ENCODE data around the gene NNT.
"Not testable (repeated sequence)": the region's sequence is repeated elsewhere in the genome, so short reads cannot be mapped to it uniquely, and the experiment has no call there.

Gene NNT

GRCh38 chr5:43583724-43584123 is 19.3 kb upstream of the NNT start:
- no peak for DNase-seq (ENCODE audit: low read depth)

GRCh38 chr5:43584166-43584699 is 18.7 kb upstream of the NNT start:
- DNase-seq (ENCODE audit: low read depth) = no peak

- DNase-seq (ENCODE audit: low read depth) = no peak
These were observed 14.1 kb upstream of the NNT start for GRCh38 chr5:43588842-43589241.

GRCh38 chr5:43589310-43589709 is 13.7 kb upstream of the NNT start:
- no peak for DNase-seq (ENCODE audit: low read depth)

- no peak for DNase-seq (ENCODE audit: low read depth)
These were observed 12.3 kb upstream of the NNT start for GRCh38 chr5:43590700-43591099.

DNA sequence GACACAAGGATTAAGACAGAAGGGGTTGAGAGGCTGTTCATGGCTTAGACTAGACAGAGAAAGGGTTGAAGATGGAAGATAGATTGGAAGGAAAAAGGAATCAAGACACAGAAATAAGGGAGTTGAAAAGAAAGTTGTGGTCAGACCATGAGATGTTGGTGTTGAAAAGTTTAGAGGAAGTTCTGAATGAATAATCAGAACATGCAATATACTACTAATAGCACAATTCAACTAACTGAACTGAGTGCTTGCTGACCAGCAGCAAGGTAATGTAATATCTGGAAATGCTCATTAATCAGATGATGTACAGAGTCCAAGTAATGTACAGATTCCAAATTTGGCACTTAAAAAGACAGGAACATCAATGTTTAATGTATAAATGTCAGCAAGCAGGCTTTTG is 10.6 kb upstream of the NNT start:
- DNase-seq (ENCODE audit: low read depth) = no peak

DNA sequence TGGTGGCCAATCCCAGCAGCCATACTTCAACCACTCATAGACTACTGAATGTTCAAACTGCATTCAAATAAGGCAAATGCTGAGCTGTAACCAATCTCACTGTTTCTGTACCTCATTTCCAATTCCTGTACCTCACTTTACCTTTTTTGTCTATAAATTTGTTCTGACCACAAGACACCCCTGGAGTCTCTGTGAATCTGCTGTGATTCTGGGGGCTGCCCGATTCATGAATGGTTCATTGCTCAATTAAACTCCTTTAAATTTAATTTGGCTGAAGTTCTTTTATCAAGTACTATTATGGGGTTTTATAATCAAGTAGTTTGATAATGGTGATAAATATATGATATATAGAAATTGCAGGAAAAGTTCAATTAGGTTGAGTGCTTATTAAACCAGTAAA is 4.1 kb upstream of the NNT start:
- not testable (repeated sequence) for DNase-seq (ENCODE audit: low read depth)

- no peak for DNase-seq (ENCODE audit: low read depth)
These were observed 1.3 kb upstream of the NNT start for GRCh38 chr5:43601454-43602260.

DNA sequence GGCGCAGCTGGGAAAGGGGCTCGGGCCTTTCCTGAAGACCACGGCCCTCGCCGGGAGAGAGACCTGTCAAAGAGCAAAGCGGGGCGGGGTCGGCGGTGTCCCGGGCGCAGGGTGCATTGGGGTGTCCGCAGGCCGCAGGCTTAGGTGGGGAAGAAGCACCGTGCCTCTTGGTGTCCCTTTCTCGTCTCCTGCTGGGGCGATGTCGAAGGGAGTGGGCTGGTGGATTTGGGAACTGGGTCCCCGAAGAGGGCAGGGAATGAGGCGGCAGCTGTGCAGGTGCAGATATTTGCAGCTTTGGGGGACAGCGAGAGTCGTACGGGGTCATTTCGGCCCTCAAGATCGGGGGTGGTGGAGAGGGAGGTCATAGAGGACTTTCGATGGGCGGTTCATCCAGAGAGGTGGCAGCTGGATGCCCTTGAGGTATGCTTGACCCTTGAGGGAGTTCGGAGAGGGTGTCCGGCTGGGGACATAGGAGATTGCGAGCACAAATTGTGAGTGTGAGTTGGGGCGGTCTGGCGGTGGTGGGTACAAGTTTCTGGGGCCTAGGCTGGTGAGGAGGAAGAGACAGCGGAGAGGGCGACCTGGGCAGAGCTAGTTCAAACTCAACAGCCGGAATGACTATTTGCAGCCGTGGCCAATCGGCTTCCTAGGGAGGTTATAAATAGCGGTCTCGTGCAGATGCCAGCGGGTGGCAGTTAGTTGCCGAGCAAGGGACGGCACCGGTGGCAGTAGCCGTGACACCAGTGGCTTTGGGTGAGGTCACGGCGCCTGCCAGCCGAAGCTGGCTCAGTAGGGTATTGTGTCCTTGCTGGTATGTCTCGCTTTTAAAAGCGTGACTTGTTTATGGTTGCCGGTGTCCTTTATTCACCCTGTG is 601 bp downstream of the NNT start:
- DNase-seq (ENCODE audit: low read depth) = peak; percentile 47

DNA sequence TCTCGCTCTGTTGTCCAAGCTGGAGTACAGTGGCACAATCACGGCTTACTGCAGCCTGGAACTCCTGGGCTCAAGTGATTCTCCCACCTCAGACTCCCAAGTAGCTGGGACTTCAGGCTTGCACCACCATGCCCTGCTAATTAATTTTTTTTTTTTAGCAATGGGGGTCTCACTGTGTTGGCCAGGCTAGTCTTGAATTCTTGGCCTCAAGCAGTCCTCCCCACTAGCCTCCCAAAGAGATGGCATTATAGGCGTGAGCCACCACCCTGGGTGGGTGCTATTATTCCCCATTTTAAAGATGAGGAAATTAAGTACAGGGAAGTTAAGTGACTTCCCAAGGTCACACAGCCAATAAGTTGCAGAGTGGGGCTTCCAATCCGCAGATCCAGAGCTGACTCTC is 1.7 kb downstream of the NNT start:
- DNase-seq (ENCODE audit: low read depth) = no peak

GRCh38 chr5:43606351-43606750 is 3.4 kb downstream of the NNT start:
- no peak for DNase-seq (ENCODE audit: low read depth)

DNA sequence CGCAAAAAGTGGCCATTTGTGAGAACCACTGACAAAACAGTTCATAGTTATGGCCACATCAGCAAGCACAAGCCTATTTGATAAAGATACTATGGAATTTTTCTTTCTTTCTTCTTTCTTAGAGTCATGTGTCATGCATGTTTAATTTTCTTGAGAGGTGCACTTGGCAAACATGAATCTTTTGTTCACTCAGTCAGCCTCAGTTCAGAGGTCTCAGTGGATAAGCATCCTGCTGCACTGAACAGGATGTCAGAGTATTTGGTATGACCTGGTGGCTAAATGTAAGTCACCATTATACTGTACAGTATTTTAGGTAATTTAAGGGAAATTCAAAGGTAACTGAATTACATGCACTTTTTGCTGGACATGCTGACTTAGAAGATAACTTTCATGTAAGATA is 5.4 kb downstream of the NNT start:
- DNase-seq (ENCODE audit: low read depth) = no peak

GRCh38 chr5:43609752-43610151 is 6.8 kb downstream of the NNT start:
- DNase-seq (ENCODE audit: low read depth) = no peak

DNA sequence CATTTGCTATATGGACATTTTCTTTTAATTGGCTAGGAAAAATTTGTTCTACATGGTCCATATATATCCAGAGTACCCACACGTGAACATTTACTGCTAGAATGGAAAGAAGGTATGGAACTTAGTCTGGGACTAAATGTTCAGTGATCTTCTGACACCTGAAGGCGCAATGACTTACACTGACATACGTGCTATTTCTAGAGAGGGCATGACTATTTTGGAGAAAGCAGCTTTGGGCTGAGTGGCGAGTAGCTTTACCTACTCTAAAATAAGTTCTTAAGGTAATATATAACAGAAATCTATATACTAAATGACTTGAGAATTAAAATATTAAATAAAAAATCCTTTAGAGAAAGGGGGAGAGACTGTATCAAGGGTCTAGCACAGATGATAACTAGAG is 10.4 kb downstream of the NNT start:
- no peak for DNase-seq (ENCODE audit: low read depth)

- DNase-seq (ENCODE audit: low read depth) = no peak
These were observed 12.6 kb downstream of the NNT start for GRCh38 chr5:43615445-43616184.

DNA sequence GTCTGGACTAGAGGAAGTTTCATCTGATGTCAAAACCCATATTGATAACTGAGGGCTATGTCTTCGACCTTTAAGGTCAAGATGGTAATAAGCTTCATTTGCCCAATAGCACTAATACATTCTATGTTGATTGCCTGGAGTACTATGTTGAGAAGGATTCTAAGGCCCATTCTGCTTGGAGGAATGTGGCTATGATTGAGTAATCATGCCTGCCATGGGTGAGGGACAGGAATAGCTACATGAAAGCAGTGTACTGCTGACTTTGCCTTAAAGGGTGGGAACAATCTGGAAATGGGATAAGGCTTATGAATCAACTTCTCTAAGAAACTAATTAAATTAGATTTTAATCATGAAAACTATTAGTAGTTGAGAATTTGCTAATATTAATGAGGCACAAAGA is 13.6 kb downstream of the NNT start:
- DNase-seq (ENCODE audit: low read depth) = no peak

- no peak for DNase-seq (ENCODE audit: low read depth)
These were observed 16.4 kb downstream of the NNT start for GRCh38 chr5:43619380-43619779.

- no peak for DNase-seq (ENCODE audit: low read depth)
These were observed 16.9 kb downstream of the NNT start for GRCh38 chr5:43619911-43620310.

DNA sequence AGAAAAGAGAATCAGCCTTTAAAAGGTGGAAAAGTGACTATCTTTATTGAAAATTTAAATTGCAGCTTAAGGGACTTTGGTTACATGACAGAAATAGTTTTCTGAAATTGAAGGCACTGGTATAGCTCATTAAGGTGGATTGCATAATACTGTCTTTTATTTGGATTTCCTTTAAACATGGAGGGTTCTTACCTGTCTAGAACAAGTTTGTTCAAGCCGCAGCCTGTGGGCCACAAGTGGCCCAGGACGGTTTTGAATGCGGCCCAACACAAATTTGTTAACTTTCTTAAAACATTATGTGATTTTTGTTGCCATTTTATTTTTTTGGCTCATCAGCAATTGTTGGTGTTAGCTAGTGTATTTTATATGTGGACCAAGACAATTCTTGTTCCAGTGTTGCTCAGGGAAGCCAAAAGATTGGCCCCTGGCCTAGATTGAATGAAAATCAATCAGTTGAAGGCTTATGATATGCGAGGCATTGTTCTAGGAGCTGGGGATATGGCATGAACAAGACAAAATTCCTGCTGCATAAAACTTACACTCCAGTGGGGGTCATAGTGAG is 18.0 kb downstream of the NNT start:
- DNase-seq (ENCODE audit: low read depth) = no peak

GRCh38 chr5:43622074-43622473 is 19.1 kb downstream of the NNT start:
- DNase-seq (ENCODE audit: low read depth) = no peak

DNA sequence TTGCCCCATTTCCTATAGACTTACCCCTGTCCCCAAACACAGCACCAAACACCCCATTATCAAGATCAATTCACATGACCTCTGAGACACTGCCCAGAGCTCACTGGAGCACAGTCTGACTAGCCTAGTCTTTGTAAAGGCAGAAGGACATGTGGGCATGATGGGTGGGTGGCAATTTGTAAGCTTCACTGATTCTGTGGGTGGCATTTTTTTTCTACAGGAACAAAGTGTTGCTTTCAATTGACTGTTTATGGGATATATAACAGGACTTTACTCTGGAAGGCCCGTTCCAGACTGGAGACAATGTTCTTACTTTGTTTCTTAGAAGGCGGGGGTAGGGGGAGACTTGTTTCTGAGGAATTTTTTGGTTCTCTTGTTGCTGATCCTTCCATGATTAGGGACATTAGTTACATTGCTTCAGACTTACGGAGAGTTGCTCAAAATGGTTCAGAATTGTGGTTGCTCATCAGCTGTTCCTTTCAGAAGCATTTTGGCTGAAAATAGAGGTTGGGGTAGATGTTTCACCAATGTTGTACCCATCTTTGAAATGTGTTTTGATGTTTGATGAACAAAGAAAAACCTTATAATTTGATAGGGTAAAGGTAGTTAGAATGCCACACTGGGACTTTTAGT is 20.2 kb downstream of the NNT start:
- DNase-seq (ENCODE audit: low read depth) = no peak

DNA sequence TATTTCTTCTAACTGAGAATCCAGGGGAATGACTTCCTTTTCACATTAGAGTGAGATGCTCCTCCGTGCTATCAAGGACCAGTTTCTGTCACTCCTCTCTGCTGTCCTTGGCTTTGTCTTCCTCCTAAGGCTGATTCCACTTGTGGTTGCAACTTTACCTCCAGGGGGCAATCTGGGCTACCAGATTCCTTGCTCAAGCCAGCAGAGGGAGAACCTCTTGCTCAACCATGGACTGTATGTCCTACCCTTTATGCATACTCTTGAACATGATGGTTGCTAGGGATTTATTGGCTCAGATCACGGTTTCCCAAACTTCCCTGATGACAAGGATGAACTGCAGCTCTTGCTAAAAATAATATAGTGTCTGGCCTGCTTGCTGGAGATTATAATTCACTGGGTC is 24.0 kb downstream of the NNT start:
- no peak for DNase-seq (ENCODE audit: low read depth)

All from stimulated activated CD4-positive, alpha-beta T cell treated with anti-CD3 and anti-CD28 coated beads, Interleukin-2, amount 100 ng/mL, for 4 hours (primary cell).